SU-DHL-6 (cell line): Measurements from ENCODE around the gene AGBL3.

Experiments
- EZH2phosphoT487 ChIP-seq: fragments of 200-600 bp; sonication (generic), shearing (Covaris generic); conservative IDR thresholded peaks from 2 replicates; pipeline ENCODE4 v1.6.1; 2018; ENCODE audit warnings: mild to moderate bottlenecking, antibody characterized with exemption, low read length, moderate library complexity, mixed read lengths
- TF ChIP-seq, protein P1 (sequence below): fragments of 200-600 bp; sonication (generic); IDR thresholded peaks from one replicate; pipeline ENCODE4 v1.5.1; 2017; ENCODE audit warnings: antibody characterized with exemption, mild to moderate bottlenecking, low read length, moderate library complexity; ENCODE audit not compliant: insufficient read depth, poor library complexity, severe bottlenecking

DNA sequence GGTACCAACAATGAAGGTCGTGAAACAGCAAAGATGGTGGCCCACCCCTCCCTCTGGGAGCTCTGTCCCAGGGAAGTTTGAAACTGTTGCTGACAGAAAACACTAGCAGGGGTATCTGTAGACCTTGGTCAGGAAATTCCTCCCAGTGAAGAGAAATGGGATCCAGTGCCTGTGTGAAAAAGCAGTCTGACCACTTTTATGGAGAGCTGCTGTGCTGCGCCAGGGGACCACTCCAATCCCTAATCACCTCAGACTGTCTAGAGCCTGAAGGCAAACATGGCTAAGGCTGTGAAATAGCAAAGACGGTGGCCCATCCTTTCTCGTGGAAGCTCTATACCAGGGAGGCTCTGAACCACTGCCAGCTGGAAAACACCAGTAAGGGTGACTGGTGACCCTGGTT is 123.3 kb downstream of the AGBL3 start:
- TF ChIP-seq, protein P1, sequence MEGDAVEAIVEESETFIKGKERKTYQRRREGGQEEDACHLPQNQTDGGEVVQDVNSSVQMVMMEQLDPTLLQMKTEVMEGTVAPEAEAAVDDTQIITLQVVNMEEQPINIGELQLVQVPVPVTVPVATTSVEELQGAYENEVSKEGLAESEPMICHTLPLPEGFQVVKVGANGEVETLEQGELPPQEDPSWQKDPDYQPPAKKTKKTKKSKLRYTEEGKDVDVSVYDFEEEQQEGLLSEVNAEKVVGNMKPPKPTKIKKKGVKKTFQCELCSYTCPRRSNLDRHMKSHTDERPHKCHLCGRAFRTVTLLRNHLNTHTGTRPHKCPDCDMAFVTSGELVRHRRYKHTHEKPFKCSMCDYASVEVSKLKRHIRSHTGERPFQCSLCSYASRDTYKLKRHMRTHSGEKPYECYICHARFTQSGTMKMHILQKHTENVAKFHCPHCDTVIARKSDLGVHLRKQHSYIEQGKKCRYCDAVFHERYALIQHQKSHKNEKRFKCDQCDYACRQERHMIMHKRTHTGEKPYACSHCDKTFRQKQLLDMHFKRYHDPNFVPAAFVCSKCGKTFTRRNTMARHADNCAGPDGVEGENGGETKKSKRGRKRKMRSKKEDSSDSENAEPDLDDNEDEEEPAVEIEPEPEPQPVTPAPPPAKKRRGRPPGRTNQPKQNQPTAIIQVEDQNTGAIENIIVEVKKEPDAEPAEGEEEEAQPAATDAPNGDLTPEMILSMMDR, result no peak
- no peak for TF ChIP-seq EZH2phosphoT487
